ENCODE results near the gene LRPPRC. TPM values are rescaled to one million over a fixed set of nuclear protein-coding genes. Genes with fewer than 3 reads are reported as not detected.

Gene LRPPRC
- total and polyA plus RNA-seq, 2 experiments from 2014 or later: 27.7 to 38.0 TPM

GRCh38 chr2:43872151-43872550, 123.6 kb downstream of the LRPPRC start:
- H3K4me1 ChIP-seq (ENCODE audit: insufficient read depth): no peaks in the 10 kb centered on the region
- H4K20me1 ChIP-seq (ENCODE audit: insufficient read depth): no peaks in the 10 kb centered on the region
- H3K9me3 ChIP-seq (ENCODE audit: low read depth): no peaks in the 10 kb centered on the region
- H3K27me3 ChIP-seq (replicated peaks; ENCODE audit: insufficient read depth): peaks cover 50% of the 10 kb centered on the region
- no peaks in the 10 kb centered on the region for H3K79me2 ChIP-seq (ENCODE audit: insufficient read depth)
- no peaks in the 10 kb centered on the region for H3F3A ChIP-seq (ENCODE audit: insufficient read depth)
- H3K4me3 ChIP-seq: no peak overlapping the region
- no peaks in the 10 kb centered on the region for H3K36me3 ChIP-seq (ENCODE audit: low read depth)
- no peak for TF ChIP-seq EZH2 (IDR thresholded peaks at IDR 0.05; ENCODE audit: insufficient read depth, poor library complexity, severe bottlenecking)
- no peak for TF ChIP-seq EZH2phosphoT487 (IDR thresholded peaks at IDR 0.05; ENCODE audit: insufficient read depth, low read depth)
- H2AFZ ChIP-seq: no peak overlapping the region
- in situ Hi-C loops (cut with MboI): loop anchor here (10.0 kb wide), 1 partner anchor 257 kb away; no protein-coding TSS in a partner anchor
- DNase-seq: no peak
- no peak overlapping the region for H3K27ac ChIP-seq
- H3K4me2 ChIP-seq (ENCODE audit: unreplicated experiment): no peak overlapping the region
- 66 to 75% methylated on average over 12 of the region's 12 CpGs for WGBS, 2 experiments (ENCODE audit: low coverage in 1 of 2, low lambda C conversion rate in 2 of 2, missing lambda C conversion rate in 2 of 2)
- H3K9me2 ChIP-seq (ENCODE audit: insufficient read depth): no peaks in the 10 kb centered on the region
- H3K9ac ChIP-seq: no peak overlapping the region

DNA sequence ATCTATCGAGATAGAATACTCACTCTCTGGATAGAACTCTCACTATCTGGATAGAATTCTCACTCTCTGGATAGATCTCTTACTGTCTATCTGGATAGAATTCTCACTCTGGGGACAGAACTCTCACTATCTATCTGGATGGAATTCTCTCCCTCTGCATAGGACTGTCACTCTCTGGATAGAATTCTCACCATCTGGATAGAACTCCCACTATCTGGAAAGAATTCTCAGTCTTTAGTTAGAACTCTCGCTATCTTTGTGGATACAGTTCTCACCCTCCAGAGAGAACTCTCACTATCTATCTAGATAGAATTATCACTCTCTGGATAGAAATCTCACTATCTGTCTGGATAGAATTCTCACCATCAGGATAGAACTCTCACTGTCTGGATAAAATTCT, 140.5 kb downstream of the LRPPRC start:
- H3K79me2 ChIP-seq (ENCODE audit: insufficient read depth): no peaks in the 10 kb centered on the region
- no peak overlapping the region for H3K27ac ChIP-seq
- H3K4me3 ChIP-seq: no peak overlapping the region
- H3K9ac ChIP-seq: no peak overlapping the region
- no peak for DNase-seq
- no peaks in the 10 kb centered on the region for H4K20me1 ChIP-seq (ENCODE audit: insufficient read depth)
- no peak overlapping the region for H3K4me2 ChIP-seq (ENCODE audit: unreplicated experiment)
- H2AFZ ChIP-seq: no peak overlapping the region
- no peaks in the 10 kb centered on the region for H3F3A ChIP-seq (ENCODE audit: insufficient read depth)
- no peaks in the 10 kb centered on the region for H3K36me3 ChIP-seq (ENCODE audit: low read depth)
- peaks cover 70% of the 10 kb centered on the region for H3K27me3 ChIP-seq (replicated peaks; ENCODE audit: insufficient read depth)
- H3K4me1 ChIP-seq (ENCODE audit: insufficient read depth): no peaks in the 10 kb centered on the region
- in situ Hi-C loops (cut with MboI): no loop called here
- no peaks in the 10 kb centered on the region for H3K9me3 ChIP-seq (ENCODE audit: low read depth)
- 31 to 33% methylated on average over 2 of the region's 2 CpGs for WGBS, 2 experiments (ENCODE audit: low coverage in 1 of 2, low lambda C conversion rate in 2 of 2, missing lambda C conversion rate in 2 of 2)
- TF ChIP-seq EZH2 (IDR thresholded peaks at IDR 0.05; ENCODE audit: insufficient read depth, poor library complexity, severe bottlenecking) (no peak), EZH2phosphoT487 (IDR thresholded peaks at IDR 0.05; ENCODE audit: insufficient read depth, low read depth) (no peak)
- H3K9me2 ChIP-seq (ENCODE audit: insufficient read depth): no peaks in the 10 kb centered on the region

GRCh38 chr2:43854671-43855070, 141.1 kb downstream of the LRPPRC start:
- 31 to 36% methylated on average over 3 of the region's 3 CpGs for WGBS, 2 experiments (ENCODE audit: low coverage in 1 of 2, low lambda C conversion rate in 2 of 2, missing lambda C conversion rate in 2 of 2)
- Histone ChIP-seq H3F3A (ENCODE audit: insufficient read depth) (no peaks in the 10 kb centered on the region), H3K4me1 (ENCODE audit: insufficient read depth) (no peaks in the 10 kb centered on the region), H3K4me3 (no peak overlapping the region), H2AFZ (no peak overlapping the region), H3K4me2 (ENCODE audit: unreplicated experiment) (no peak overlapping the region), H3K36me3 (ENCODE audit: low read depth) (no peaks in the 10 kb centered on the region), H4K20me1 (ENCODE audit: insufficient read depth) (no peaks in the 10 kb centered on the region), H3K27ac (no peak overlapping the region), H3K9me3 (ENCODE audit: low read depth) (no peaks in the 10 kb centered on the region), H3K27me3 (replicated peaks; ENCODE audit: insufficient read depth) (peaks cover 63% of the 10 kb centered on the region), H3K9ac (no peak overlapping the region), H3K79me2 (ENCODE audit: insufficient read depth) (no peaks in the 10 kb centered on the region), H3K9me2 (ENCODE audit: insufficient read depth) (no peaks in the 10 kb centered on the region)
- no peak for DNase-seq
- no peak for TF ChIP-seq EZH2 (IDR thresholded peaks at IDR 0.05; ENCODE audit: insufficient read depth, poor library complexity, severe bottlenecking)
- TF ChIP-seq EZH2phosphoT487 (IDR thresholded peaks at IDR 0.05; ENCODE audit: insufficient read depth, low read depth): no peak
- in situ Hi-C loops (cut with MboI): no loop called here

DNA sequence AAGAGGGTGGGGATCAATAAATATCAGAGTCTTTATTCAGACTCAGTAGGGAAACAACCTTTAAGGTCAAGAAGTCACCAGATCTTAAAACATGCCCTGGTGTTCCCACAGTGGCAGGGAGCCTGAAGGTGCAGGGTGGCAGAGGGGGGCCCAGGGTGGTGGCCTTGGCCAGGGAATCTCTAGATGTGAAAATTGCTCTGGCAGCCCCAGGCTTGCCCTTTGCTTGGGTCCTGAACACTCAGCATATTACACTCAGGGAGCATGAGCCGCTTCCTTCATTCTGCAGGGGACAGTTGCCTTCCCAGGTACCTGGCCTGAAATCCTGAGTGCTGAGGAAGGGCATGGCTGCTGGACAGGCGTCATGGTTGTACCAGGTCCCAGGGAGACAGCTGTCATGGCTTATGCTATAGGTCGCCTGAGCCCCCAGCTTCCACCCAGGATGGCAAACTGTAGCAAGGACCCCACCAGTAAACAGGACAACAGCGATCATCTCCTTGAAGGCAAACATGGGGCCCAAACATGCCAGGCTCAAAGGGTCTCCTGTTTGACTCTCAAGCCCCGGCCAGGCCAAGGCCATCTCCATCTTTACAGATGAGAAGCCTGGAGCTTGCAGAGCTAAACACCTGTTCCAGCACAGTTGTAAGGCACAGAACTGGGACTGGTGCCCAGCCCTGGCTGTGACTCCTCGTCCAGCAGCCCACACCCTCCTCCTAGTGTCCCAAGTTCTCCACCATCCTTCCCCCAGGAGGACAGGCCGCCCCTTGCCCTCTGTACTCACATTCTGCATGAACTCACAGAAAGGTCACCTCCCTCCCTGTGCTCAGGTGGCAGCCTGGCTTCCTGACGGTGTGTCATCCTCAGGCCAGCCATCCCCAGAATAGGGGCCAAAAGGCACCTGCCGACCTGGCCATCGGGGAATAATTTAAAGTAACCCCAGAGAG, 142.4 kb downstream of the LRPPRC start:
- in situ Hi-C loops (cut with MboI): no loop called here

More for the DNA sequence above, 142.4 kb downstream of the LRPPRC start:
- TF ChIP-seq EZH2phosphoT487 (IDR thresholded peaks at IDR 0.05; ENCODE audit: insufficient read depth, low read depth): no peak
- no peak for TF ChIP-seq EZH2 (IDR thresholded peaks at IDR 0.05; ENCODE audit: insufficient read depth, poor library complexity, severe bottlenecking)
- H3K9ac ChIP-seq: no peak overlapping the region
- no peaks in the 10 kb centered on the region for H3K36me3 ChIP-seq (ENCODE audit: low read depth)
- no peaks in the 10 kb centered on the region for H3K79me2 ChIP-seq (ENCODE audit: insufficient read depth)
- H3K4me3 ChIP-seq: no peak overlapping the region
- no peak overlapping the region for H3K27ac ChIP-seq
- no peak overlapping the region for H3K4me2 ChIP-seq (ENCODE audit: unreplicated experiment)
- H3K9me2 ChIP-seq (ENCODE audit: insufficient read depth): no peaks in the 10 kb centered on the region
- no peaks in the 10 kb centered on the region for H3K4me1 ChIP-seq (ENCODE audit: insufficient read depth)
- DNase-seq: no peak
- H4K20me1 ChIP-seq (ENCODE audit: insufficient read depth): no peaks in the 10 kb centered on the region
- 43 to 52% methylated on average over 10 of the region's 10 CpGs for WGBS, 2 experiments (ENCODE audit: low coverage in 1 of 2, low lambda C conversion rate in 2 of 2, missing lambda C conversion rate in 2 of 2)
- H3K9me3 ChIP-seq (ENCODE audit: low read depth): no peaks in the 10 kb centered on the region
- H3F3A ChIP-seq (ENCODE audit: insufficient read depth): no peaks in the 10 kb centered on the region
- H3K27me3 ChIP-seq (replicated peaks; ENCODE audit: insufficient read depth): peaks cover 51% of the 10 kb centered on the region
- H2AFZ ChIP-seq: no peak overlapping the region
